ENCODE results near the gene NCAPH2. TPM values are rescaled to one million over a fixed set of nuclear protein-coding genes. Genes with fewer than 3 reads are reported as not detected.

The NCAPH2 gene
- total RNA-seq, 1 experiment from 2014 or later = 80.3 TPM

DNA sequence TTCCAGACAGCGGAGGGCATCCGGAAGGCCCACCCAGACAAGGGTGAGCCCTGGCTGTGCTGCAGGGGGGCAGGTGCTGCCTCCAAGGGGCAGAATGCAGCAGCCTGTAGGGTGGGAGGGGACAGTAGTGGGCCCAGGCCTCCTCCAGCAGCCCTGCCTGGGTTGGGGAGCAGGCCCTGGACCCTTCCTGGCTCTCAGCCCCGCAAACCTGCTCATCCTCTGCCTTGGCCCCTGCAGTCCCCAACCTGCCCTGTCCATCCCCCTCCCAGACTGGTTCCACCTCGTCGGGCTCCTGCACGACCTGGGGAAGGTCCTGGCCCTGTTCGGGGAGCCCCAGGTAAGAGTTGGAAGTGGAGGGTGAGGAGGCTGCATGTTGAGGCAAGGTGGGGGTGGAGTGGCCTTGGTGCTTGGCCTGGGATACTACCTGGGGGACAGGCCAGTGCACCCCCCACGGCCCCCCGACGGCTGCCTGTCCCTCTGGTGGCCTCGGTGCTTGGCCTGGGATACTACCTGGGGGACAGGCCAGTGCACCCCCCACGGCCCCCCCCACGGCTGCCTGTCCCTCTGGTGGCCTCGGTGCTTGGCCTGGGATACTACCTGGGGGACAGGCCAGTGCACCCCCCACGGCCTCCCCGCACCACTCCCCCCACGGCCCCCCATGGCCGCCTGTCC, 19.9 kb upstream of the NCAPH2 start:
- no peak for DNase-seq (ENCODE audit: low spot score)
- in situ Hi-C loops (cut with HindIII; ENCODE audit: low sequenced_read_pairs) = no loop called here

DNA sequence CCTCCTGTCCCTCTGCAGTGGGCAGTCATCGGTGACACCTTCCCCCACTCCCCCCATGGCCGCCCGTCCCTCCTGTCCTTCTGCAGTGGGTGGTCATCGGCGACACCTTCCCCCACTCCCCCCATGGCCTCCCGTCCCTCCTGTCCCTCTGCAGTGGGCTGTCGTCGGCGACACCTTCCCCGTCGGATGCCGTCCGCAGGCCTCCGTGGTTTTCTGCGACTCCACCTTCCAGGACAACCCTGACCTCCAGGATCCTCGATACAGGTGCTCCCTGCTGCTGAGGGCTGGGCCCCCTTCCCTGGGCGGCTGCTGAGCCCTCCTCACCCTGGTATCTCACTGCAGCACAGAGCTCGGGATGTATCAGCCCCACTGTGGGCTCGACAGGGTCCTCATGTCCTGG, 19.1 kb upstream of the NCAPH2 start:
- DNase-seq (ENCODE audit: low spot score) = no peak
- in situ Hi-C loops (cut with HindIII; ENCODE audit: low sequenced_read_pairs) = no loop called here

DNA sequence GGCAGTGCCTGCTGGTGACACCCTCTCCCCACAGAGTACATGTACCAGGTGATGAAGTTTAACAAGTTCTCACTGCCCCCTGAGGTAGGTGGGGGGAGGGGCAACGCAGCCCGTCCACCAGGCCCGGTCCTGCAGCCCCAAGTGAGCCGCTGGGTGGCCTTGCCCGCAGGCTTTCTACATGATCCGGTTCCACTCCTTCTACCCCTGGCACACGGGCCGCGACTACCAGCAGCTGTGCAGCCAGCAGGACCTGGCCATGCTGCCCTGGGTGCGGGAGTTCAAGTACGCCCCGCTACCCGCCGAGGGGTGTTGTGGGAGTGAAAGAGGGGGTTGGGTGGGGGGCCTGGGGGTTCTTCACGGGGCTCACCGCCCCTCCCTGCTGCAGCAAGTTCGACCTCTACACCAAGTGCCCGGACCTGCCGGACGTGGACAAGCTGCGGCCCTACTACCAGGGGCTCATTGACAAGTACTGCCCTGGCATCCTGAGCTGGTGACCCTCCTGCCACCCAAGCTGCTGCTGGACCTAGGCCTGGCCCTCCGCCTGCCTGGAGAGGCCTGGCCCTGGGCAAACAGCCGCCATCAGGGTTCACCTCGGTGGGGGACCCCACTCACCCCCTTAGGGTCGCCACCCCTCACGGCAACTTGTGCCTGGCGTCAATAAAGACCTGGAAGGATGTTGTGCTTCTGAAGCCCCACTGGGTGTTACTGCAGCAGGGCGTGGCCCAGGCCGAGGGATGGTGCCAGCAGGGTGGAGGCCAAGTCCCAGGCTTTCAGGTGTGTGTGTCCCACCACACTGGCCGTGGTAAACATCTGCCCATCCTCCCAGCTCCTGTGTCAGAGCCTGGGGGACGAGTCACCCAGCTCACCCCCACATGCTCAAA, 18.4 kb upstream of the NCAPH2 start:
- in situ Hi-C loops (cut with HindIII; ENCODE audit: low sequenced_read_pairs) = loop anchor here (10.0 kb wide), 1 partner anchor 85 kb away; the partner anchor contains the start of gene CPT1B
- no peak for DNase-seq (ENCODE audit: low spot score)

- no peak for DNase-seq (ENCODE audit: low spot score)
- in situ Hi-C loops (cut with HindIII; ENCODE audit: low sequenced_read_pairs) = loop anchor here (10.0 kb wide), 1 partner anchor 84 kb away; the partner anchor contains the start of gene CPT1B
Observed at GRCh38 chr22:50490531-50491308, 17.3 kb upstream of the NCAPH2 start.

DNA sequence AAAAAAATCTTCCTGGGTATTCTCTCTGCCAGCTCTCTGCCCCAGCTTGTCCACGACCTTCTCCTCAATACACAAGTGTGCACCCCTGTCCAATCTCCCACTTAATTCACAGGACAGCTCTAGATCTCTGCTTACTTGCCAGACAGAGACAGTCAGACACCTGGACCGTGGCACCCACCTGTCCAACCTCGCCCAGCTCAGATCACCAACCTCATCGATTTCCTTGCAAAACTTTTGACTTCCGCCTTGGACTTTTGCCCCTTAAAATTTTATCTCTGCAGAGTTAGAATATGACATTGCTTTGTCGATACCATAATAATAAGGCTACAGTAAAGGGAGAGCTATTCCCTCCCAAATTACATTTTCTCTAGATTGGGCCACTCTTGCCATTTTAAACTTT, 10.9 kb upstream of the NCAPH2 start:
- in situ Hi-C loops (cut with HindIII; ENCODE audit: low sequenced_read_pairs) = loop anchor here (10.0 kb wide), 1 partner anchor 78 kb away; the partner anchor contains the start of gene CPT1B
- no peak for DNase-seq (ENCODE audit: low spot score)

- peak; percentile 86 for DNase-seq (ENCODE audit: low spot score)
- in situ Hi-C loops (cut with HindIII; ENCODE audit: low sequenced_read_pairs) = loop anchor here (10.0 kb wide), 1 partner anchor 76 kb away; the partner anchor contains the start of gene CPT1B
Observed at GRCh38 chr22:50498322-50498890, 9.6 kb upstream of the NCAPH2 start.

- in situ Hi-C loops (cut with HindIII; ENCODE audit: low sequenced_read_pairs) = no loop called here
- DNase-seq (ENCODE audit: low spot score) = no peak
Observed at GRCh38 chr22:50500452-50500851, 7.6 kb upstream of the NCAPH2 start.

- no peak for DNase-seq (ENCODE audit: low spot score)
- in situ Hi-C loops (cut with HindIII; ENCODE audit: low sequenced_read_pairs) = no loop called here
Observed at GRCh38 chr22:50502096-50502495, 5.9 kb upstream of the NCAPH2 start.

DNA sequence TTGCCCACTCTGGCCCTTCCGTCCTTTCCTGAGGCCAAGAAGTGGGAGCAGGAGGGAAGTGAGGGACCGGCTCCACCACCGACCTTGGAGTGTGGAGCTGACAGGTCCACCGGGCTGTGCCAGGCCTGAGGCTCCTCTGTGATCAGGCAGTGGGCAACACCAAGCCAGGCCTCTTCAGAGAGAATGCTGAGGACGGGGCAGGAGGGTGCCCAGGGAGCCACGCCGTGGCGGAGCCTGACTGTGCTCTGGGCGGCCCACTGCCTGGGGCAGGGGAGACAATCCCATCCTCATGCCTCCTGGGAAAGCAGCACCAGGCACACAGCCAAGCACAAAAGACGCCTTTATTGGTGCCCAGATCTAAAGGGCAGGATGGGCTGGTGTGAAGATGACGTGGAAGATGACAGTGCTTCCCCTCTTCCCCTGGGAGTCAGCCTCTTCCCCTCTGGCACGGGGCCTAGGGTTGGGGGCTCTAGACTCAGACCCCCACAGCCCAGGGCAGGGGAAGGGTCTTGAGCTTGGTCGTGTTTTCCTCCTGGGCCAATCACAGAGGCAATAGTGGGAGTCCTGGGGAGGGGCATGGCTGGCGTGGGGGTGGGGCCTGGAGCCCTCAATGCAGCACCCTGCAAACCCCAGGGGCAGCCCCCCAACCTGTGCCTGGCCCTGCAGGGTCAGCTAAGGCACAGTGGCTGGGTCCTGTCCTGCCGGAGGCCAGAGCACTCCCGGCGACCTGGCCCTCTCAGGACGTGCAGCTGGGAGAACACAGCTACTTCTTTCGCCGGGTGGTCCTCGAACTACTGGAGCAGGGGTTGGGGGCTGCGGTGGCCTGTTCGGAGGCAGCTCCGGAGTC, 5.2 kb upstream of the NCAPH2 start:
- no peak for DNase-seq (ENCODE audit: low spot score)
- in situ Hi-C loops (cut with HindIII; ENCODE audit: low sequenced_read_pairs) = no loop called here

GRCh38 chr22:50503475-50504145, 4.4 kb upstream of the NCAPH2 start:
- in situ Hi-C loops (cut with HindIII; ENCODE audit: low sequenced_read_pairs) = no loop called here
- no peak for DNase-seq (ENCODE audit: low spot score)

GRCh38 chr22:50504369-50505211, 3.4 kb upstream of the NCAPH2 start:
- DNase-seq (ENCODE audit: low spot score) = no peak
- in situ Hi-C loops (cut with HindIII; ENCODE audit: low sequenced_read_pairs) = no loop called here

GRCh38 chr22:50505276-50505775, 2.7 kb upstream of the NCAPH2 start:
- in situ Hi-C loops (cut with HindIII; ENCODE audit: low sequenced_read_pairs) = no loop called here

GRCh38 chr22:50505776-50506610, 2.0 kb upstream of the NCAPH2 start:
- DNase-seq (ENCODE audit: low spot score) = no peak
- in situ Hi-C loops (cut with HindIII; ENCODE audit: low sequenced_read_pairs) = no loop called here

More at GRCh38 chr22:50505276-50505775, 2.7 kb upstream of the NCAPH2 start:
- no peak for DNase-seq (ENCODE audit: low spot score)

DNA sequence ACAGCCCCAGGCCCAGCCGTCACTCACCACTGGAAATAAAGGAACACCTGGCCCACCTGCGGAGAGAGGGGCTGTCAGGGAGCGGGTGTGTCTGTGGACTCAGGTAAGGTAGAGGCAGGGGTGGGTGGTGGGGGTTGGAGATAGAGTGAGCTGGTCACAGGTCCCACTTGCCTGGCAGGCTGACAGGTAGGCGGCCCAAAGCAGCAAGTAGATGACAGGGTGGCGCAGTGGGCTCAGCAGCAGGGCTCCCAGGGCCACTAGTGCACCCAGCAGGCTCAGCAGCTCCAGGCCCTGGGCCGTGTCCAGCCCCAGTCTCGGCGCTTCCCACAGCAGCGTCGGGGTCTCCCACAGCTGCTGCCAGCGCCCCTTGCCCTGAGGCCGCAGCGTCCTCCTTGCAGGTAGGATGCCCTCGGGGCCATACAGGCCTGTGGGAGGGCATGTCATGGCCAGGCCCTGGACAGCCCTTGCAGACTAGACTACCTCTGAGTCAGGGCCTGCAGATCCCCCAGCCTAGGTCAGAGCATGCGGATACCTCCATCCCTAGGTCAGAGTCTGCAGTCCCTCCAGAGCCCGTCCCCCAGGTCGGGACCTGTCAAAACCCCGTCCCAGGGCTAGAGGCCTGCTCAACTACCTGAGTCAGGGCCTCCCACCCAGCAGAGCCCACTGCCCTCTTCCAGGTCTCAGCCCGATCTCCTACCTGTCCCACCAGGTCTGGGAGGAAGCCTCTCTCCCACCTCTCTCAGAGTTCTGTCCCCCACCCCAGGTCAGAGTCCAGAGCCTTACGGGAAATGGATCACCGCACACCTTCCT, 1.2 kb upstream of the NCAPH2 start:
- no peak for DNase-seq (ENCODE audit: low spot score)
- in situ Hi-C loops (cut with HindIII; ENCODE audit: low sequenced_read_pairs) = no loop called here

GRCh38 chr22:50507421-50507990, 518 bp upstream of the NCAPH2 start, which contains the start of gene LMF2:
Gene LMF2 (minus strand): TSS chr22:50507702. CDS start chr22:50507675, 27 bp downstream.
- in situ Hi-C loops (cut with HindIII; ENCODE audit: low sequenced_read_pairs) = no loop called here
- DNase-seq (ENCODE audit: low spot score) = no peak

All from G401 (cell line).